ENCODE measurements around the gene NR0B2.

GRCh38 chr1:26957306-26957705 lies 43.5 kb upstream of the NR0B2 start:
- TF ChIP-seq CTCF (IDR thresholded peaks at IDR 0.05; ENCODE audit: low read depth, low read length, poor library complexity, severe bottlenecking) = no peak
- TF ChIP-seq EZH2phosphoT487 (IDR thresholded peaks at IDR 0.05; ENCODE audit: borderline replicate concordance, low read length) = no peak

All from DOHH2 (cell line).